GM12878 (cell line): ENCODE results near the gene SRGAP2C. TPM values are rescaled to one million over a fixed set of nuclear protein-coding genes. Genes with fewer than 3 reads are reported as not detected.
"Not testable (repeated sequence)": the region's sequence is repeated elsewhere in the genome, so short reads cannot be mapped to it uniquely, and the experiment has no call there.

Experiments used
- ATAC-seq: fragments of 200-7000 bp; cut with Tn5 transposase; 3 replicates; pipeline ENCODE4 v1.9.1; 2020; ENCODE audit warnings: mild to moderate bottlenecking, moderate library complexity
- BruUV-seq: library from RNA; stranded (reverse); fragments of 400-500 nt; replicated peaks from 2 replicates; lab custom pipeline; 2021; lab: Mats Ljungman, UMichigan
- CTCF ChIA-PET: fragments of 300-600 bp; sonication (Branson Sonifier 250); formaldehyde crosslinking; extraction: SDS; loops from one replicate; lab custom pipeline; 2021; ENCODE audit warnings: inconsistent platforms; lab: Yijun Ruan, JAX
- POLR2A ChIA-PET: fragments of 350-600 bp; formaldehyde crosslinking; extraction: SDS; loops from one replicate; lab custom pipeline; 2021; ENCODE audit warnings: inconsistent platforms; lab: Charles Lee
- RAD21 ChIA-PET: fragments of 300-600 bp; sonication (Branson Sonifier 250); formaldehyde crosslinking; loops from one replicate; lab custom pipeline; 2023; ENCODE audit warnings: antibody characterized with exemption; ENCODE audit not compliant: unreplicated experiment; lab: Charles Lee
- SMC1A ChIA-PET: fragments of 300-600 bp; sonication (Branson Sonifier 250); formaldehyde crosslinking; loops from one replicate; lab custom pipeline; 2023; ENCODE audit not compliant: unreplicated experiment, uncharacterized antibody; lab: Charles Lee
- DNase-seq: peaks from one replicate; pipeline ENCODE4 v3.0.0-alpha.2; 2011; ENCODE audit warnings: low read depth, low spot score
- FAIRE-seq: peaks from 3 replicates; lab custom pipeline; 2011; peaks lifted over from hg19 to GRCh38; lab: Jason Lieb, UNC
- H2AFZ ChIP-seq: 2 replicates; pipeline ENCODE4 v1.6.0; 2011; ENCODE audit warnings: low read depth, low read length, control low read depth; ENCODE audit not compliant: control insufficient read depth
- H3K27ac ChIP-seq: 2 replicates; pipeline ENCODE4 v1.5.1; 2011; ENCODE audit warnings: control low read depth; ENCODE audit not compliant: control insufficient read depth, insufficient read depth
- H3K27me3 ChIP-seq, 2 experiments: replicated peaks in 1 of 2; 2 replicates each; pipeline versions ENCODE4 v1.6.0 to v1.6.1; 2011; ENCODE audit warnings: low read length in 1 of 2; ENCODE audit not compliant: control insufficient read depth in 2 of 2, insufficient read depth in 2 of 2
- H3K36me3 ChIP-seq, 2 experiments: 2 replicates each; pipeline ENCODE4 v1.5.1; 2011; ENCODE audit warnings: low read length in 1 of 2; ENCODE audit not compliant: control insufficient read depth in 2 of 2, insufficient read depth in 2 of 2
- H3K4me1 ChIP-seq: 2 replicates; pipeline ENCODE4 v1.6.1; 2011; ENCODE audit warnings: mild to moderate bottlenecking, low read length, moderate library complexity, mixed read lengths; ENCODE audit not compliant: control insufficient read depth, insufficient read depth
- H3K4me2 ChIP-seq: 2 replicates; pipeline ENCODE4 v1.6.0; 2011; ENCODE audit warnings: control low read depth; ENCODE audit not compliant: control insufficient read depth, insufficient read depth
- H3K4me3 ChIP-seq: fragments of 200-600 bp; sonication (generic); 2 replicates; pipeline ENCODE4 v1.5.1; 2016
- H3K79me2 ChIP-seq: 2 replicates; pipeline ENCODE4 v1.6.0; 2011; ENCODE audit warnings: low read length; ENCODE audit not compliant: control insufficient read depth, insufficient read depth
- H3K9ac ChIP-seq: 2 replicates; pipeline ENCODE4 v1.8.0; 2011; ENCODE audit warnings: low read length, control low read depth, mixed read lengths; ENCODE audit not compliant: control insufficient read depth, insufficient read depth
- H3K9me3 ChIP-seq: replicated peaks from 3 replicates; pipeline ENCODE4 v1.5.1; 2011; ENCODE audit warnings: mild to moderate bottlenecking, low read length; ENCODE audit not compliant: control insufficient read depth, insufficient read depth
- H4K20me1 ChIP-seq: 2 replicates; pipeline ENCODE4 v1.6.0; 2011; ENCODE audit not compliant: control insufficient read depth, insufficient read depth
- WGBS: methylation state at CpG from one replicate; pipeline ENCODE4 v1.1.6; 2016; ENCODE audit warnings: low lambda C conversion rate; ENCODE audit not compliant: insufficient replicate concordance, insufficient coverage; ENCODE audit errors: missing lambda C conversion rate; 5-methylcytosine and 5-hydroxymethylcytosine counted together
- in situ Hi-C: fragments of 300-500 bp; cut with MboI; formaldehyde crosslinking; loops from 9 replicates; pipeline ENCODE4 v1.14.3; 2018; ENCODE audit warnings: mixed read lengths
- intact Hi-C: fragments of 100-400 bp; cut with micrococcal nuclease; formaldehyde crosslinking; loops from one replicate; pipeline ENCODE4 v1.14.2; 2022; ENCODE audit not compliant: unreplicated experiment
- polyA plus RNA-seq, 11 experiments: library from polyadenylated mRNA; depleted of rRNA in 4 of 11; unstranded in 6 of 11; stranded (reverse) in 5 of 11; fragments of >200 nt; fragmentation: Nextera tagmentation in 4 of 11; fragmentation: Illumina TruSeq in 1 of 11; extraction: Ambion mirVana in 4 of 11; extraction: Trizol in 1 of 11; gene quantifications; 1 replicate in 1 of 11; 2 replicates in 10 of 11; pipeline versions ENCODE4 v1.2.1 to v1.2.3, GENCODE V29; 2011 to 2016; ENCODE audit warnings: inconsistent platforms in 2 of 11, missing spikeins in 2 of 11, low read depth in 1 of 11
- total RNA-seq, 4 experiments: library from RNA; depleted of rRNA in 3 of 4; stranded (reverse); fragments of >200 nt in 3 of 4; fragmentation: Illumina TruSeq in 1 of 4; extraction: Trizol in 1 of 4; gene quantifications; 2 replicates each; pipeline versions ENCODE4 v1.2.1 to v1.2.3, GENCODE V29; 2013 to 2021

SRGAP2C gene
- total and polyA plus RNA-seq, 10 of the 15 experiments (the other 5 are each of a cell fraction or from before 2014, with no cell fraction given) = 0.82 to 7.6 (median 2.3) TPM

DNA sequence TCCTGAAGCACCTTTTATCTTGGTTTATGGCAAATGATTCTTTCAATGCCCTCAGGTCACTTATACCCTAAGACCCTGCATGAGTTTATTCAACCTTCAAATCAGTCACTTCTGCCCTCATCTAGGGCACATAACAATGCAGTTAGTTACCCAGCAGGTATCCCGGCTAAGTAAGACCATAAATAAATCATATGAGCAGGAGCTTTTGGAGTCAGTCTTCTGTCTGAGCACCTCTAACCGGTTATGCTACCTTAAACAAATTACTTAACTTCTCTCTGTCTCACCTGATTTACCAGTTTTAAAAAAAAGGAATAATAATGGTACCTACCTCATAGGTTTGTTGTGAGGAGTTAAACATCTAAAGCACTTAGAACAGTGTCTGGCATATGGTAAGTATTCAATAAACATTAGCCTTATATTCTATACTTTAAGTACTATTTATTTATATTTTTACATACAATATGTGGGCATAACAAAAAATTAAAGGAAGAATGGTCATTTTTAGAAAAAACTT lies 17.5 kb upstream of the SRGAP2C start:
- FAIRE-seq, H3K4me3 ChIP-seq, RAD21 ChIA-PET, in situ Hi-C loops, H2AFZ ChIP-seq, H3K27ac ChIP-seq, H3K79me2 ChIP-seq, H3K9ac ChIP-seq, CTCF ChIA-PET, ATAC-seq, DNase-seq, POLR2A ChIA-PET, H3K27me3 ChIP-seq, BruUV-seq, H3K9me3 ChIP-seq, H3K4me2 ChIP-seq, H3K4me1 ChIP-seq, intact Hi-C loops, H4K20me1 ChIP-seq, H3K36me3 ChIP-seq, SMC1A ChIA-PET: not testable (repeated sequence)
- WGBS = 100% methylated on average over 2 of the region's 2 CpGs

DNA sequence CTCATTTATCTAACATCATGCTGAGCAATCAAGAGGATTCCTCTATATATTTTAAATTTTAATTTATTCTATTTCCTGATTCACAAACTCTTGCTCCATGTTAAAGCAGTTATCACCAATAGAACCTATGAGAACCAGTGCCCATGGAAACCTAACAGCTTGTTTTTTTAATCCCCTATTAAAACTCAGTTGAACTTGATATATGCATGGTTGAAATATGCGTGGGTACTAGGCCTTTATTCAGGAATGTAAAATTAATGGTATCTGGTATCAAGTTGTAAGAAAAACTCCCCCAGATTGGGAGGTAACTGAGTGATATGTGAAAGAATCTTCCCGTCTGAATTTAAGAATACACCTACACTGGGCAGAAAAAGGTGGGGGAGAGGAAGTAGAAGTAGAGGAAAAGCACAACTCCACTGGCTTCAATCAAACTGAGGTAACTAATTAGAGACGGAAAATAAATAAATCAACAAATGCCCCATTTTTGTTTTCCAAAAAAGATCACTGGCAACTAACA lies 16.6 kb upstream of the SRGAP2C start:
- FAIRE-seq, H3K36me3 ChIP-seq, H4K20me1 ChIP-seq, ATAC-seq, POLR2A ChIA-PET, H3K9ac ChIP-seq, H3K4me1 ChIP-seq, intact Hi-C loops, CTCF ChIA-PET, SMC1A ChIA-PET, RAD21 ChIA-PET, H3K4me2 ChIP-seq, H3K79me2 ChIP-seq, H3K4me3 ChIP-seq, H2AFZ ChIP-seq, in situ Hi-C loops, BruUV-seq, H3K27me3 ChIP-seq, DNase-seq, H3K27ac ChIP-seq, H3K9me3 ChIP-seq: not testable (repeated sequence)
- 86% methylated on average over 1 of the region's 3 CpGs for WGBS

GRCh38 chr1:121176649-121177048 lies 8.1 kb upstream of the SRGAP2C start:
- H3K4me2 ChIP-seq, H3K4me1 ChIP-seq, H3K9ac ChIP-seq, POLR2A ChIA-PET, BruUV-seq, in situ Hi-C loops, H3K4me3 ChIP-seq, H2AFZ ChIP-seq, H3K36me3 ChIP-seq, H4K20me1 ChIP-seq, RAD21 ChIA-PET, FAIRE-seq, intact Hi-C loops, H3K27me3 ChIP-seq, DNase-seq, SMC1A ChIA-PET, H3K9me3 ChIP-seq, ATAC-seq, H3K27ac ChIP-seq, CTCF ChIA-PET, H3K79me2 ChIP-seq: not testable (repeated sequence)
- WGBS = 100% methylated on average over 2 of the region's 2 CpGs

DNA sequence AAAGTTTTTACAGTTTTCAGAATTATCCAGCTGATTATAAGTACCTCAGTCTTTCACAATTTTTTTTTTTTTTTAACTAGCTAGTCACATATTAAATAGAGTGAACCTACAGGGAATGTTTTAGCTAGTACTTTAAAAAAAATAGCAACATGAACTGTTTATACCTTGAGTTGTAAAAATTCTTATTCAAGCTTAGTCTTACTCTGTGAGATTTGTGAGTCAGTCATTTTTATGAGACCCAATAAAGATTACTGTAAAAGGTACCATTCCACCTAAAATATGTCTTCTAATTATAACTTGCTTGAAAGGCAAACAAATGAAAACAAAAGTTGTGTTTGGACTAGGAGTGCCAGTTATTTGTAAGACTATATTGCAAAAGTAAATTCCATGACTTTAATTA lies 6.6 kb upstream of the SRGAP2C start:
- H2AFZ ChIP-seq, POLR2A ChIA-PET, CTCF ChIA-PET, DNase-seq, intact Hi-C loops, H3K27ac ChIP-seq, ATAC-seq, FAIRE-seq, H3K27me3 ChIP-seq, H3K4me2 ChIP-seq, H3K4me1 ChIP-seq, SMC1A ChIA-PET, RAD21 ChIA-PET, BruUV-seq, H3K9me3 ChIP-seq, H3K9ac ChIP-seq, in situ Hi-C loops, H3K4me3 ChIP-seq, H3K79me2 ChIP-seq, H3K36me3 ChIP-seq, H4K20me1 ChIP-seq: not testable (repeated sequence)
